Amniotic epithelial cell (primary cell): Measurements from ENCODE around the gene KLHL17.

Experiments used
- DNase-seq: peaks from one replicate; pipeline ENCODE4 v3.0.0-alpha.2; 2010; ENCODE audit warnings: low read depth

The KLHL17 gene

DNA sequence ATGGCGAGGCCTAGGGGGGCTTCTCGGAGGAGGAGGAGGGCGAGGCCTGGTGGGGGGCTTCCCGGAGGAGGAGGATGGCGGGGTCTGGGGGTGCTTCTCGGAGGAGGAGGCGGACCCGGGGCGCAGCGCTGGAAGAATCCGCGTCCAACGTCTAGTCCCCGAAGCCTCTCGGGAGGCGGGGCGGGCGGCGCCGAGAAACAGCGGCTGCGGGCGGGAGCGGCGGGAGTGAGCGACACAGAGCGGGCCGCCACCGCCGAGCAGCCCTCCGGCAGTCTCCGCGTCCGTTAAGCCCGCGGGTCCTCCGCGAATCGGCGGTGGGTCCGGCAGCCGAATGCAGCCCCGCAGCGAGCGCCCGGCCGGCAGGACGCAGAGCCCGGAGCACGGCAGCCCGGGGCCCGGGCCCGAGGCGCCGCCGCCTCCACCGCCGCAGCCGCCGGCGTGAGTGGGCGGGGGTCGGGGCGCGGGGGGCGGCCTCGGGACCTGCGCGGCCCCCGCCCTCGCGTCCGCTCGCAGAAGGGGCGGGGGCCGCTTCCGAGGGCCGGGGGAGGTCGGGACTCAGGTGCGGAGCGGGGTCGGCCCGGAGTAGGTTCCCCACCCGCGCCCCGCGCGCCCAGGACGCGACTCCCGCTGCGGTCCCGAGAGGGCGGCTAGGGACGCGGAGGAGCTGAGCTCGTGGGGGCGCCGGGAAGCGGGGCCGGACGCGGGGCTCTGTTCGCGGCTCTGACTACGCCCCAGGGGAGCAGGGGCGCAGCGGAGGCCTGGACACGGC is at the start of gene KLHL17:
KLHL17 (plus strand) TSS at position 222 of the 769 bp plus-strand sequence; CDS start at position 332, 110 bp downstream.
- DNase-seq, result peak; percentile 45

DNA sequence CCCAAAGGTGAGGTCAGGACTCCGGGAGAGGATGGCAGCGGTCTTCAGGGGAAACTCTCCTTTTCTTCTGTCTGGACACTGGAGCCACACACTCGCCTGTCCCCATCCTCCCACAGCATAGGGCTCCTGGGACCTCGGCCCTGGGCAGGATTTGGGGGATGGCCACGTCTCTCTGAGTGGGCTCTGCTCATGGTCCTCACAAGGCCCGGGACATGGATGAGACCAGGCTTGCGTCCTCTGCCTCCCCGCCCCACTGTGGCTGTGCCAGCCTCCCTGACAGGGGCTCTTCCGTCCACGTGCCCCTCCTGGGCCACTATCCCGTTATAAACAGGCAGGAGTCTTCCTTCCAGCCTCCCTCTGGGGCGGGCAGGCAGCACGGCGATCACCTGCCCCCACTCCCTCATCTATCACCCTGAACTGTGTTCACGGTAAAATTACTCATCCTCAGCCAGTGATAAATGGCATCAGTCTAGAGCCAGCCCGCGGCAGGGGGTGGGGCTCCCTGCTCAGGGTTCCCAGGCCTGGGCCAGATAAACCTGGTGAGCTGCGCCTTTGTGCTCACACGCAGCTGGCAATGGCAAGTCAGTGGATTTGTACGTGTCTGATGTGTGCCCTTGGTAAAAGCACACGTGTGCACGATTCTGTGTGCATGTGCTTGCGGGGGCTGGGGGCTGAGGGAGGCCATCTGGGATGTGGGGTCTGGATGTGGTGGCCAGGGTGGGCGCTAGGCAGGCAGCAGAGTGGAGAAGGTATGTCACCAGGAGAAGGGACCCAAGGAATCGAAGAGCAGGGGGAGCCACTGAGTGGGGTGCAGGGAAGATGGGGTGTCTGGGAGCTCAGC is 49.3 kb upstream of the KLHL17 start:
- peak; percentile 88 for DNase-seq

DNA sequence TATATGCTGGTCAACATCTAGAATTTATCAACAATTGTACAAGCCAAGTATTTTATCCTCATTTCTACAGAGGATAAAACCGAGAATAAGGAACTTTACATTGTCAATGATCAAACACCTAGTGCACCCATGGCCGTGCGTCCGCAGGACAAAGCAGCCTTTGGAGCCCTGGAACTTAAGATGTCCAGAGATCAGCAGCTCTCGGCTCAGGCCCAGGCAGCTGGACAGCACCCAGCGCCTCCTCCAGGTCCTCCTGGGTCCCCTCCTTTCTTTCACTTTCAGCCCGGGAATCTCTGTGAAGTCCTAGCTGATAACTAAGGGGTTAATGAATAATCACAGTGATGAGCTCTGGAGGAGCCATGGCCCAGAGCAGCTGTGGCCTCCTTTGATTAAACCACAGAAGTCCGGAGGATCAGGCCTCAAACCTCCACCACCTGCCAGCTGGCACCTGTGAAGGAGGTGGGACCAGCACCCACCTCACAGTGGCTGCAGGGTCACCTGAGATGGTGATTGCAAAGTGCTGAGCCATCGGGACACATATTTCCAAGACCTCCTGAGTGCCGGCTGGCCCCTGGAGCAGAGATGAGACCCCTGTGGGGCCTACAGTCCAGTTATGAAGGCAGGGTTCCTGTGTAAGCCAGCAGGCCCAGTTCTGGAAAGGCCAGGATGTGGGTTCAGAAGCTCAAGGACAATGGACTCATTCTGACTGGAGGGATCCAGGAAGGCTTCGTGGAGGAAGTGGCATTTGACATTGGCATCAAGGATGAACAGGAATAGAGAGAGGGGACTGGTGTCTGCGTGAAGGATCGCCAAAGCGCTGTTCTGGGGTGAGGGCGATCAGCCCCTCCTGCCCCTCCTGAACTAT is 48.3 kb upstream of the KLHL17 start:
- no peak for DNase-seq

DNA sequence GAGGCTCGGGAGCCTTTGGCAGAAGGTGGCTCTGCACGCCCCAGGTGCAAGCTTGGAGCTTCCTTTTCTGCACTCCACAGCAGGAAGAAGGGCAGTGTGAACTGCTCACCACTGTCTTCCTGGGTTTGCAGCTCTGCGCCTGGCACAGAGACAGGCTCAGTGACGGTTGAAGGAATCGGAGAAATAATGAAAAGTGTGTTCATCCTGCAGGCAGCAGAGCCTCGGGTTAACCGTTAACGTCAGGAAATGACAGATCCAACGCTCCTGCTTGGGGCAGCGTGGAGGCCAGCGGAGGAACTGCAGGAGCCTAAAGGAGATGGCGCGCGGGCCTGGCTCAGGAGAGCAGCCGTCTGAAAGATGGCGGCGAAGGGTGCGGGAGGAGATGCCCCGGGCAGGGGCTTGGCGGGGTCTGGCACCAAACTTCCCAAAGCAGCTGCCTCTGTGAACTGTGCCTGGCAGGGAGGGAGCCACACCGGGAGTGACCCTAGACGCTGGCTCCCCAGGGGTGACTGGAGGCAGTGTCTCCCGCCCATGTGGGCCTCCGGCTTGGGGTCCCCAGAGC is 47.6 kb upstream of the KLHL17 start:
- no peak for DNase-seq

DNA sequence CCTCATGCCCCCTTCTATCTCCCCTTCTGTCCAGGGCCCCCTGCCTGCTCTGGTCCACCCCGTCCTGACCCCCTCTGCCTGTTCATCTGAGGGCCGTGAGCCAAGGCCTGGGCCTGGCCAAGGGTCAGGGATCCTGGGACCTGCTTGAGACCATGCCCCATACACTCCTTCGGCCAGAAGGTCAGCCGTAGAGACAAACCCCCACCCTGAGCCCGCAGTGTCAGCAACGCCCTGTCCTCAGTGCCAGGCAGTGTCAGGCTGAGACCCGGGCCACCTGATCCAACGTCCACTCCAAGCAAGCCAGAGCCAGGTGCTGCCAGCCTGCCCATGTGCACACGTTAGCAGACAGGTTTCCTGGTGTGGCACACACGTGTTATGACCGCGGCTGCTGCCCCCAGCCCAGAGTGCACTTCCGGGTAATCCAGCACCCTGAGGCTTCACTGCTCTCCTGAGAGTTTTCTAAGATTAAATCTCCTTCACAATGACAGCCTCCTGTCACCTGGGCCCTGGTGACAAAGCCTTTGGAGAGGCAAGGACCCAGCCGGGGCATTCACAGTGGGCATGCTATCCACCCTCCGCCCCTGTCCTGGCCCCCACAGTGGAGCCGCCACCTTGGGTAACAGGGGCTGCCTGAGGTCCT is 46.8 kb upstream of the KLHL17 start:
- DNase-seq, result no peak

DNA sequence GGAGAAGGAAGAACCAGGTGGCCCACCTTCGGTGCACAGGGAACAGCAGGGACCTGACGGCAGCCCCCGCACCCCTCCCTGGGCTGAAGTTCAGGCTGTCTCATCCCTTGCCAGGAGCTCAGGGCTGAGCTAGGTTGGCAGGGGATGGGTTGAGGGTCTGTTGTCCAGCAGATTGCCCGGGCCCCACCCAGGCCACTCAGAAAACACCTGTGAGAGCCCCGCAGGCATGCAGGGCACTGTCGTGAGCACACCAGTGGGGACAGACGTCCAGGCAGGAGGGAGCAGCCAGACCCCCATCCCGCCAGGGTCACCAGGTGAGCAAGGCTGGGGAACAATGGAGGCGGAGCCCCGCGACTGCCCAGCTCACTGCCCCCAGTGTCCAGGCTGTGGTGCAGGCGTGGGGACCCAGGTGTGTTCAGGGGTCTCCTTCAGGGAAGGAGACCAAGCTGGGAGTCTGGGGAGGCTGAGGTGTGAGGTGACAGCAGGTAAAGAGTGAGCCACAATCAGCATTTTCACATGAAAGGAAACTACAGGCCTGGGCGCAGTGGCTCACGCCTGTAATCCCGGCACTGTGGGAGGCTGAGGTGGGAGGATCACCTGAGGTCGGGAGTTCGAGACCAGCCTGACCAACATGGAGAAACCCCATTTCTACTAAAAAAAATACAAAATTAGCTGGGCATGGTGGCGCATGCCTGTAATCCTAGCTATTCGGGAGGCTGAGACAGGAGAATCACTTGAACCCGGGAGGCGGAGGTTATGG is 46.1 kb upstream of the KLHL17 start:
- no peak for DNase-seq

DNA sequence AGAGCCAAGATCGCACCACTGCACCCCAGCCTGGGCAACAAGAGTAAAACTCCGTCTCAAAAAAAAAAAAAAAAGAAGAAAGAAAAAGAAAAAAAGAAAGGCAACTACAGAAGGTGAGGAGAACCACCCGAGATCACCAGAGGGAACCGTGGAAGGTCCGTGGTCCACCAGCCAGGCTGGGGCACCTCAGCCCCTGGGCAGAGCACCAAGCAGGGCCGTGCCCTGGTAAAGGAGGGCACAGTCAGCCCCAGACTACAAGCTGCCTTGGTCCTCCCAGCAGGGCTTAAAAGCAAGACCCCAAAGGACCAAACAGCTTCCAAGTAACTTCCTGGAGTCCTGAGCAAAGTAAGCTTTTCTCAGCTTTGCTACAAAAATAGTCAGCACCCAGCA is 45.5 kb upstream of the KLHL17 start:
- no peak for DNase-seq

DNA sequence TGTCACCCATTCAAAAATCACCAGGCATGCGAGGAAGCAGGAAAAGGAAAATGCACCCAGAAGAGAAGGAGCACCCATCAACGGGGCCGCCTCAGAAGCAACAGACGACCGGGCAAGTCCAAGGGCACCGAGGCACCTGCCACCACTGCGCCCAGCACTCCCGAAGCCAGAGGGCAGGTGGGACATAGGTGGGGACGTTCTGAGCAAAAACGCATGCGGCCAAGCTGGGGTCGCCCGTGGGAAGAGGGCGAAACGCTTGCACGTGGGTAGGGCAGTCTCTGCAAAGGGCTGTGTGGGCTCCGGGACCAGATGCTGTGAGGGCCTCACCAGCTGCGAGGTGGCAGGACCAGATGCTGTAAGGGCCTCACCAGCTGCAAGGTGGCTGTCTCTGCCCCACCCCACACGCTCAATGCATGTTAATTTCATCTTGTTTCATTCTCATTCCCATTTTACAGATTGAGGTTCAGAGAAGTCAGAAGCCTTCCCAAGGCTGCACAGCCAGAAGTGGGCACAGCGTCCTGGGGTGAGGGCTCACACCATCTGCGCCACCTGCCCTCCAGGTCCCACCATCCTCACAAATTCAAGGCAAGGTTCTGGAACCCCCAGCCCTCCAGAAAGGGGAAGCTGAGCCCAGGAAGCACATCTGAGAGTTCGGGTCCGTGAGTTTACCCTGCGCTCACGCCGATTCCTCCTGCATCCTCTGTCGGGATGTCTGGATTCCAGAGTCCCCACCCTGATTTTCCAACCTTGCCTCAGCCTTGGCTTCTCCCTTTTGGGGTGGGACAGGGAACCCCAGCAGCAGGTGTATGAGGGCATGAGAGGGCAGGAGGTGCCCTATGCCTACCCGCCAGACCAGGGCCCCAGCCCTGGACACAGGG is 44.9 kb upstream of the KLHL17 start:
- no peak for DNase-seq

DNA sequence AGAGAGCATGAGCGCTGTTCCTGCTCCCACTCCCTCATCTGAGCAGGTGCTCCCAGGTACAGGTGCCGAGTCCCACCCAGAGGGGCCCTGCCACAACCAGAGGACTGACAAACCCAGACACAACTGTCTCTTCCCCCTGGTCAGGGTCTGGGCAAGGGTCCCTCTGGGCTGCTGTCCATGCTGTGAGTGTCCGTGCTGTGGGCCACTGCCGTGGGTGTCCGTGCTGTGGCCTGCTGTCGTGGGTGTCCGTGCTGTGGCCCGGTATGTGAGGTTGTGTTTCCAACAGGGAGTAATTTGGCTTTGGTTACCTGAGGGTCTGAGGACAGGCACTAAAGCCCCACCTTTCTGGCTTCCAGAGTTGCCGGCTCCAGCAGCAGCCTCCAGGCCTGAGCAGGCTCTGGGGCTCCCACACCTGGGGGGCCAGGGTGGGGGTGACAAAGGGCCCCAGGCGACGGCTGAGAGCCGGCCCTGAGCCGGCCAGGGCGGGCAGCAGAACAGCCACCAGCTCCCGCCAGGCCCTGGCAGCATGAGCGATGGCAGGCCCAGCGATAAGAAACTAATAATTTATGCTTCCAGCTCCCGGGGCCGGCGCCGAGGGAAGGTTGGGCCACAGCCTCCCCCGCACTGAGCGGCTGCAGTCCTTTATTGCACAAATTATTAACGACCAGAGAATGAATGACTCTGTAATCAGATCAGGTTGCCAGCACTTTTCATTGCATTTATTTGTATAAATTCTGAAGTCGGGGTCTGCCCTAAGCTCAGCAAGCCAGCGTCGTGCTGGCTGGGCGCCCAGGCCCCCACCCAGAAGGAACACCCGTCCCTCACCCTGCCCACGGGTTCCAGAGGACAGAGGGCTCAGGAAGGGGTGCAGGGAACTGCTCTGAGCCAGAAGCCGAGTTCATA is 44.0 kb upstream of the KLHL17 start:
- peak; percentile 75 for DNase-seq

DNA sequence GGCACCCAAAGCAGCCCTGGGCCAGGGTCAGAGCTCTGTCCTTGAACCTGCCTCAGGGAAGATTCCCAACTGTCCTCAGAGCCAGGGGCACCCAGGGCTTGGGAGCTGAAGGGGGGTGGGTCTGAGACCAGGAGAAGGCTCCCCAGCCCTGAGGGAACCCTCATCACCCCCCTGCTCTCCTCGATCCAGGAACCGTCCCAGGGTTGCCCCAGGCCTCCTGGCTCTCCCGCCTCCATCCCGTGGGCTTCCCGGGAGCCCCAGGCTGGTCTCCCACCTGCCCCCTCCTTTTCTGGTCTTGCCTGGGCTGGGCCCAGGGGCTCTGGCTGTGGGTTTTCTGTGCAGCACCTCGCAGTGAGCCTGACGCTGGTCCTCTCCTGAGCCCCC is 43.3 kb upstream of the KLHL17 start:
- DNase-seq, result no peak

DNA sequence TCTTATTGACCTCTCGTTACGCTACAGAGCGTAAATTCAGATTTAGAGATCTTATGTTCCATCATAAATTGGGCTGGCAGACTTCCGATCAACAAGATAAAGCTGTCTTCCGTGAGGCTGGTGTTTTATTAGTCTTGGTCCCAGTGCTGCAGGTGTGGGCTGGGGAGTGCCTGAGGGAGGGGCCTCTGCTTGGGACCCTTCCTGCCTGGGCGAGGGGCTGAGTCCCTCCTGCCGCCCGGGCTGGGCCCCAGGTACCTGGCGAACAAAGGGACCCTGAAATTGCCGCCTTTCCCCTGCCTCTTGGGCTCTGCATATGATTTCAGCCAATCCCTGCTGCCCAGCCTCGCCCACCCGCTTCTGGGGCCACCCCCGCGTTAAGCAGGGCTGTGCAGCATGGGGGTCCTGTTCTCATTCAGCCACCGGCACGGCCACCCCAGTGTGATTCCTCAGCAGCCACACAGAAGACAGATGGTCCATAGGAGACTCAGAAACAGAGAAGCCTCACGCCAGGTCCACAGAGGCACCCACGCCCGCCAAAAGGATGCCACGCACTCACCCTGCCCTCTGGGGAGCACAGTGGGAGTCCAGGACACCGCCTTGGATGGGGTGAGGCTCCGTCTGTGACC is 42.8 kb upstream of the KLHL17 start:
- DNase-seq, result no peak

DNA sequence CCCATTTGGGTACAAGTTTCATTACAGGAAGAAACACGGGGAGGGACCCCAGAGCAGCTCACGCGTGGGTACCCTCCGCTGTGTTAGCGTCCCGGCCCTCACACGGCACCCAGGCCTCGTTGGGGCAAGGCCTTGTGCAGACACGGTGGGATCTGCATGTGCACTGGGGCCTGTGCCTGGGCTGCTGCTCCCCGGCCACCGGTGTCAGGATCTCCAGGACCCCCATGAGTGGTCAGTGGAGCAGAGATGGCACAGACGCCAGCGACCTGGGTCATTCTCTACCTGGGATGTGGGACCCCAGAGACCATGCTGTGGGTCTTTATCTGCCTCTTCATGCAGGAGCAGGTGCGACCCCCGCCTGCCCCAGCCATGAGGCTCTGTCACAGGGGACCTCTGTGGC is 42.0 kb upstream of the KLHL17 start:
- DNase-seq, result no peak

DNA sequence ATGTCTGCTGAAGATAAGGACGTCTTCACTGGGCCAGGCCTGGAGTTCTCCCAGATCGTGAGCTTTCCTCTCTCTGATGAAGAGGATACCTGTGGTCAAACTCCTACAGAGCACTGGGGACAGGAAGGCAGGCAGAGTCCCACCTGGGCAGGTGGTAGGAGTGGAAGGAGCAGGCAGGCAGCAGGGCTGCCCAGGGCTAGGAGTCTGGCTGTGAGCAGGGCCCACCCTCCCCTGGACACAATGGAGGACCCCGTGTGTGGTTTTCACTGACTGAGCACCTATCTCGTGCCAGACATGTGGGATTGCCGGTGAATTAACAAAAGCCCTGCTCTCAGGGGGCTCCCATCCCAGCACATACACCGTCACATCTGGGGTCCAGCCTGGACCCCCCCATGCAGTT is 41.5 kb upstream of the KLHL17 start:
- no peak for DNase-seq

DNA sequence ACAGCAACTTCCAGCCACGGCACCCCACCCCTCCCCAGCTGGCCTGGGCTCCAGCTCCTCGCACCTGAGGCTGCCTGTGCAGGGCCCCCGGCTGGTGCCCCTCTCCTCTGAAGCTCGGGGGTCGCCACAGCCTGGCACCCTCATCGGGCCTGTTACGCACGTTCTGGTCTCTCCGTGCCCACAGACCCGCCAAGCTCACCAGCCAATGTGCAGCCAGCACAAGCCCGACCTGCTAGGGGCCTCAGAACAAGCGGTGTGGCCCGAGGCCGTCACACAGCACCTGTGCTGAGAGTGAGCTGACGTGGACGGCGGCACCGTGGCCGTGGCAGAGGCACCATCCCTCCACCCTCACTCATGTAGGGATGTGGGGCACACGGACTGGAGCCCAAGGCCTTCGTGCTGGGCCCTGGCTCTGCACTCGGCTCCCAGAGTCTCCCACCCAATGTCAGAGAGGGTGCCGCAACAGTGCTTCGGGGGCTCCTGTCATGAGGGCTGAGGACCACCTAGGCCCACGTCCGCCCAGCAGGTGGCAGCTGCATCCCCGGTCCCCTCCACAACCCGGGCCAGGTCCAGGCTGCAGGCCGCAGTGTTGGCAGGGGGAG is 41.0 kb upstream of the KLHL17 start:
- DNase-seq, result no peak

DNA sequence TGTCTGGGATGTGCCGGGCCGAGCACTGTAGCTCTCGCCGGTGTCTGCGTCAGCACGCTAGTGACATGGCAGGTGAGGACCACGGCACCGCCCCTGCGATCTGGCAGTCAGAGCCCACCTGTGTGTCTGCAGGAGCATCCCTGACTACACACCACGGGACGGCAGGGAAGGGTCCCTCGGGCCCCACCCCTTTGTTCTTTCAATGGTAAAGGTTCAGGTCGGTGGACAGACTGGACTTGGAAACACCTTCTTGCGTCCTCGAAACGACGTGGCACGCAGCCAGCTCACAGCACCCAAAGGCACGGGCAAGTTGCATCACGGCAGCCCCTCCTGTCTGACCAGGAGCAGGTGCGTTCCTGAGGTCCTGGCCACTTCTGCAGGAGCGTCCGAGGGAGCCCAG is 40.4 kb upstream of the KLHL17 start:
- DNase-seq, result no peak

DNA sequence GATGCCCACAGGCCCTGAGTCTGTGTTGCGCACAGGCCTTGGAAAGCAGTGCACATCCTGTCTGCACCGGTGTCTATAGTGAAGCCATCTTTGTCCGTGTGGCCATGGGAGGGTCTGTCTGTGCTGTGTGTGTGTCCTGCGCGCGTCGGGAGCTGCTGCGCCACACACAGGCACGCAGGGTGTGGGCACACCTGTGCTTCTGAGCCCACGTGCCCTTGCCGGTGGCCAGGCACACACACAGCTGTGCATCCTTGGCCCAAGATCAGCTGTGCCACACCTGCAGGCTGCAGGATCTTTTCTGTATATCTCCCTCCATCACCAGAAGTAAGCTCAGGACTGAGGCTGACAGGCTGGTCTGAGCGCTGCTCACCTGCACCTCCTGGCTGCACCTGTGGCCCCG is 39.9 kb upstream of the KLHL17 start:
- no peak for DNase-seq

DNA sequence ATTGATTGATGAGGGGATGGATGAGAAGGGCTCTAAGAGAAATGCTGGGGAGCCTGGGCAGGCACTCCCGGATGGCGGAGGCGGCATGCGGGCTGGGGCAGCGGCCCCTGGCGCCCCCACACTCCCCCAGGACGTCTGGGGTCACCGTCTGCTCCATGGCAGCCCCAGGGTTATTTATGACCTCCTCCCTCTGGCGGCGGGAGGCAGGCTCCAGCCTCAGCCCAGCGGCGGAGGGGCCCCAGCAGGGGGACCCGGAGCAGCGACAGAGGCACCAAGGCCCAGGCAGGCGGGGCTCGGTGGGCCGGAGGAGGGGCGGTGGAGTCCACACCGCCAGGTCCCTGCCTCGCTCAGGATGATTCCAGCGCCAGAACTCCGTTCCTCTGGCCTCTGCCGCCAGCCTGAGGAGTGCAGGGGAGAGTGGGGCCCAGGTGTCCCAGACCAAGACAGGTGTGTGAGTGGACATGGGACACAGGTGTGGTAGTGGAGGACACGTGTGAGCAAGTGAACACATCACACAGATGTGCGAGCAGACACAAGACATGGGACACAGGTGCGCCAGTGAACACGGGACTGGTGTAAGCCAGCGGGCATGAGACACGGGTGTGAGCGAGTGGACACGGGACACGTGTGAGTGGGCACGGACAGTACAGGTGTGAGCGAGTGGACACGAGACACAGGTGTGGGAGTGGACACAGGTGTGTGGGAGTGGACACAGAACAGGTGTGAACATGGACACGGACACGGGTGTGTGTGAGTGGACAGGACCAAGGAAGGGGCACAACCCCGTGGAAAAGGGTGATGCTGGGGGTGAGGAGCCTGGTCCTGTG is 39.2 kb upstream of the KLHL17 start:
- DNase-seq, result peak; percentile 73
